Breast epithelium (tissue), 3 donors: ENCODE results near the gene TPD52L1.

Experiments used
- CTCF ChIP-seq, 3 donors: fragments of 450-650 bp; IDR thresholded peaks; one replicate each; pipeline ENCODE4 v1.5.1; 2016 to 2017; ENCODE audit warnings: antibody characterized with exemption in 3 of 3, mild to moderate bottlenecking in 3 of 3, moderate library complexity in 3 of 3
- POLR2A ChIP-seq: fragments of 450-650 bp; IDR thresholded peaks from one replicate; pipeline ENCODE4 v1.6.1; 2016; ENCODE audit warnings: antibody characterized with exemption, mild to moderate bottlenecking, moderate library complexity

GRCh38 chr6:125203395-125203794 lies 49.8 kb downstream of the TPD52L1 start:
- no peak for TF ChIP-seq POLR2A
- TF ChIP-seq CTCF (IDR thresholded peaks at IDR 0.05): no peak
